Heart left ventricle (tissue), 13 donors: Measurements from ENCODE around the gene RNF126.

Source experiments
- POLR2A ChIP-seq, 2 donors: fragments of 450-650 bp; IDR thresholded peaks; one replicate each; pipeline ENCODE4 v1.6.1; 2017; ENCODE audit warnings: antibody characterized with exemption in 2 of 2, mild to moderate bottlenecking in 2 of 2, moderate library complexity in 2 of 2
- TF ChIP-seq, protein P1 (sequence below), 12 donors: fragments of 200-600 bp; sonication (generic) in 4 of 12; IDR thresholded peaks; one replicate each; pipeline versions ENCODE4 v1.5.0 to v1.8.0; 2018 to 2022; ENCODE audit warnings: antibody characterized with exemption in 12 of 12, mild to moderate bottlenecking in 5 of 12
- donor health status: ischemic (EF 13 %, LVEDD 7.1; RV severe dilation, severe dysfunction).
- donor health status: DM: no; HTN: yes; CAD: no.
- donor health status: DM: no; HTN: no; CAD: no.
- donor health status: ischemic (EF 25% LVEDD 6.9; RV normal size, moderate dysfunction).
- donor health status: ischemic (EF 25% LVEDD 5.7; RV mildly dilated, moderate dysfunction).
- donor health status: ischemic (EF 35%, LVEDD 5.7; RV mildly dilated, moderate dysfunction).
- donor health status: nonischemic (EF 11% LVEDD 7.7; RV severe dilation, severe dysfunction).
- donor health status: DM: yes; HTN: yes; CAD: no.
- donor health status: PGD.
- donor health status: ischemic (EF 29% LVEDD 5.4; RV normal size, mild dysfunction).
- donor health status: nonischemic (EF 23%, LVEDD 6.1; RV moderate dilation, normal function).

DNA sequence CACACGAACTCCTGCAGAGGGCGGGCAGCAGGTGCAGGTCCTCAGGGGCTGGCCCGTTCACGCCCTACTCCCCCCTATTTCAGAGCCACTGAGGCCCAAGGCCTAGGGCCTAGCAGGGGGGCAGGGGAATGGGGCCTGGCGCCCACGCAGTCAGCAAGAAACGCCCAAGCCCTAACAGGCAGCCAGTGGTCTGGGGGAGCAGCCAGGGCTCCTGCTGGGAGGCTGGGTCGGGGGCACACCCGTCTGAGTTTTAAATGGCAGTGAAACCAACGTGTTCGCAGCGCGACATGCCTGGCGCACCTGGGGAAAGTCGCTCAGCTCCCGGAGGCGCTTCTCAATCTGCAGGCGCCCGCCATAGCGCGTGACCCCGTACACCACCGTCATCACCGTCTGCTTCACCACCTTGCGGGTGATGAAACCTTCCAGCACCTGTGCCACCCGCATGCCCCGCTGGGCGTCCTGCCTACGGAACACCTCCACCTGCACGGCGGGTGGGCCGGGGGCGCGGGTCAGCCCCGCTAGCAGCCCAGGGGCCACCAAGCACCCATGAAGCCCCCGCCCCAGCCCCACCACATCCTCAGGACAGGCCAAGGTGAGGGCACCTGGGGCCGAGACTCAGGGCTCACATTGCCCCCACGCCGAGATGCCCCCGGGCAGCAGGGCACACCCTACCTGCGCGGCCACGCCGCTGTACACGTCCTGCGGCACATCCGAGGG is 43.6 kb downstream of the RNF126 start:
- TF ChIP-seq, protein P1, sequence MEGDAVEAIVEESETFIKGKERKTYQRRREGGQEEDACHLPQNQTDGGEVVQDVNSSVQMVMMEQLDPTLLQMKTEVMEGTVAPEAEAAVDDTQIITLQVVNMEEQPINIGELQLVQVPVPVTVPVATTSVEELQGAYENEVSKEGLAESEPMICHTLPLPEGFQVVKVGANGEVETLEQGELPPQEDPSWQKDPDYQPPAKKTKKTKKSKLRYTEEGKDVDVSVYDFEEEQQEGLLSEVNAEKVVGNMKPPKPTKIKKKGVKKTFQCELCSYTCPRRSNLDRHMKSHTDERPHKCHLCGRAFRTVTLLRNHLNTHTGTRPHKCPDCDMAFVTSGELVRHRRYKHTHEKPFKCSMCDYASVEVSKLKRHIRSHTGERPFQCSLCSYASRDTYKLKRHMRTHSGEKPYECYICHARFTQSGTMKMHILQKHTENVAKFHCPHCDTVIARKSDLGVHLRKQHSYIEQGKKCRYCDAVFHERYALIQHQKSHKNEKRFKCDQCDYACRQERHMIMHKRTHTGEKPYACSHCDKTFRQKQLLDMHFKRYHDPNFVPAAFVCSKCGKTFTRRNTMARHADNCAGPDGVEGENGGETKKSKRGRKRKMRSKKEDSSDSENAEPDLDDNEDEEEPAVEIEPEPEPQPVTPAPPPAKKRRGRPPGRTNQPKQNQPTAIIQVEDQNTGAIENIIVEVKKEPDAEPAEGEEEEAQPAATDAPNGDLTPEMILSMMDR (IDR thresholded peaks at IDR 0.05): no peak
- TF ChIP-seq POLR2A (IDR thresholded peaks at IDR 0.05): no peak
